A549 (cell line): ENCODE measurements around the gene TRIM37. TPM values are rescaled to one million over a fixed set of nuclear protein-coding genes. Genes with fewer than 3 reads are reported as not detected.

Source experiments
- ATAC-seq, 2 experiments: fragments of 200-7000 bp in 1 of 2; fragments of >200 bp in 1 of 2; cut with Nextera tagmentation in 1 of 2; cut with Tn5 transposase in 1 of 2; 3 replicates each; pipeline versions ENCODE4 v1.8.0 to v1.9.1; 2018 to 2020; ENCODE audit warnings: mild to moderate bottlenecking in 1 of 2, moderate library complexity in 1 of 2
- CTCF ChIA-PET: fragments of 300-600 bp; sonication (Branson Sonifier 250); formaldehyde crosslinking; extraction: SDS; loops from one replicate; lab custom pipeline; 2021; ENCODE audit warnings: antibody characterized with exemption, inconsistent platforms; lab: Yijun Ruan, JAX
- POLR2A ChIA-PET: fragments of 350-600 bp; formaldehyde crosslinking; extraction: SDS; loops from one replicate; lab custom pipeline; 2021; ENCODE audit warnings: antibody characterized with exemption, inconsistent platforms; lab: Yijun Ruan, JAX
- DNase-seq, 2 experiments: peaks; one replicate each; pipeline versions ENCODE4 v3.0.0 to v3.0.0-alpha.2; 2011 to 2016; ENCODE audit warnings: low read depth in 1 of 2, low spot score in 1 of 2
- FAIRE-seq: peaks from 2 replicates; lab custom pipeline; 2011; peaks lifted over from hg19 to GRCh38; lab: Jason Lieb, UNC
- H3K27ac ChIP-seq, 2 experiments: fragments of >200 bp; sonication (Bioruptor Twin); formaldehyde crosslinking; 3 replicates each; pipeline ENCODE4 v1.5.1; 2016 to 2017
- H3K4me1 ChIP-seq: fragments of >200 bp; sonication (Bioruptor Twin); formaldehyde crosslinking; 3 replicates; pipeline ENCODE4 v1.6.1; 2016
- H3K4me2 ChIP-seq: fragments of >200 bp; sonication (Bioruptor Twin); formaldehyde crosslinking; 3 replicates; pipeline ENCODE4 v1.6.1; 2016
- H3K4me3 ChIP-seq: fragments of >200 bp; sonication (Bioruptor Twin); formaldehyde crosslinking; 3 replicates; pipeline ENCODE4 v1.5.1; 2016
- H3K9me3 ChIP-seq: fragments of >200 bp; sonication (Bioruptor Twin); formaldehyde crosslinking; 3 replicates; pipeline ENCODE4 v1.6.1; 2016
- CBX8 ChIP-seq: fragments of 200-600 bp; sonication (generic); IDR thresholded peaks from 2 replicates; pipeline ENCODE4 v1.6.1; 2016
- CEBPB ChIP-seq, 2 experiments: fragments of >200 bp in 1 of 2; sonication (Bioruptor Twin) in 1 of 2; formaldehyde crosslinking in 1 of 2; IDR thresholded peaks; 2 replicates each; pipeline ENCODE4 v1.6.1; 2012 to 2016
- CHD4 ChIP-seq: fragments of 200-600 bp; sonication (generic); IDR thresholded peaks from 2 replicates; pipeline ENCODE4 v1.6.1; 2016; ENCODE audit warnings: antibody characterized with exemption, mild to moderate bottlenecking, borderline replicate concordance
- E2F6 ChIP-seq: IDR thresholded peaks from 2 replicates; pipeline ENCODE4 v1.6.1; 2012; ENCODE audit warnings: low read depth, borderline replicate concordance
- EHF ChIP-seq: fragments of 250-450 bp; sonication (Bioruptor Pico); IDR thresholded peaks from 2 replicates; pipeline ENCODE4 v1.5.0; 2020; ENCODE audit warnings: mild to moderate bottlenecking
- ELK1 ChIP-seq: fragments of 150-350 bp; IDR thresholded peaks from 2 replicates; pipeline ENCODE4 v1.6.1; 2014; ENCODE audit warnings: low read depth, mild to moderate bottlenecking, low read length
- EP300 ChIP-seq, 2 experiments: fragments of >200 bp; sonication (Bioruptor Twin); formaldehyde crosslinking; IDR thresholded peaks; 2 replicates in 1 of 2; 3 replicates in 1 of 2; pipeline ENCODE4 v1.6.1; 2016 to 2017
- FOSL2 ChIP-seq, 2 experiments: fragments of 450-650 bp in 1 of 2; fragments of >200 bp in 1 of 2; sonication (Bioruptor Twin) in 1 of 2; formaldehyde crosslinking; IDR thresholded peaks; 2 replicates each; pipeline versions ENCODE4 v1.5.0 to v1.6.1; 2016 to 2020; ENCODE audit warnings: mild to moderate bottlenecking in 1 of 2, moderate library complexity in 1 of 2
- FOXS1 ChIP-seq: fragments of 250-450 bp; sonication (Bioruptor Pico); IDR thresholded peaks from 2 replicates; pipeline ENCODE4 v1.5.0; 2020; ENCODE audit warnings: mild to moderate bottlenecking, moderate library complexity
- HDAC2 ChIP-seq: fragments of 200-600 bp; sonication (generic); IDR thresholded peaks from 2 replicates; pipeline ENCODE4 v1.6.1; 2016
- HEYL ChIP-seq: fragments of 250-450 bp; sonication (Bioruptor Pico); IDR thresholded peaks from 2 replicates; pipeline ENCODE4 v1.8.0; 2021; ENCODE audit warnings: mild to moderate bottlenecking, moderate library complexity
- HOXB13 ChIP-seq: fragments of 250-450 bp; sonication (Bioruptor Pico); IDR thresholded peaks from 2 replicates; pipeline ENCODE4 v1.5.0; 2020; ENCODE audit warnings: low read depth, mild to moderate bottlenecking, moderate library complexity
- HOXB5 ChIP-seq: fragments of 250-450 bp; sonication (Bioruptor Pico); IDR thresholded peaks from 2 replicates; pipeline ENCODE4 v1.5.0; 2020; ENCODE audit warnings: mild to moderate bottlenecking, moderate library complexity
- JUN ChIP-seq, 2 experiments: fragments of >200 bp; sonication (Bioruptor Twin); formaldehyde crosslinking; IDR thresholded peaks; 2 replicates in 1 of 2; 3 replicates in 1 of 2; pipeline ENCODE4 v1.6.1; 2016 to 2017
- KDM5A ChIP-seq: fragments of 200-600 bp; sonication (generic); IDR thresholded peaks from 2 replicates; pipeline ENCODE4 v1.6.1; 2016; ENCODE audit warnings: antibody characterized with exemption, mild to moderate bottlenecking
- NFE2L2 ChIP-seq: fragments of 150-350 bp; conservative IDR thresholded peaks from 2 replicates; pipeline ENCODE4 v1.6.1; 2014; ENCODE audit warnings: low read length
- PHF8 ChIP-seq: fragments of 200-600 bp; sonication (generic); IDR thresholded peaks from 2 replicates; pipeline ENCODE4 v1.6.1; 2016; ENCODE audit warnings: low read depth, mild to moderate bottlenecking, antibody characterized with exemption, moderate library complexity, borderline replicate concordance
- RAD21 ChIP-seq, 2 experiments: fragments of >200 bp in 1 of 2; sonication (Bioruptor Twin) in 1 of 2; formaldehyde crosslinking in 1 of 2; IDR thresholded peaks in 1 of 2; conservative IDR thresholded peaks in 1 of 2; 2 replicates in 1 of 2; 3 replicates in 1 of 2; pipeline ENCODE4 v1.6.1; 2012 to 2018; ENCODE audit warnings: inconsistent platforms in 1 of 2
- RARB ChIP-seq: fragments of 250-450 bp; sonication (Bioruptor Pico); IDR thresholded peaks from 2 replicates; pipeline ENCODE4 v1.8.0; 2021; ENCODE audit warnings: mild to moderate bottlenecking, moderate library complexity
- RCOR1 ChIP-seq: fragments of 150-350 bp; IDR thresholded peaks from 2 replicates; pipeline ENCODE4 v1.6.1; 2014; ENCODE audit warnings: antibody characterized with exemption, low read length, low read depth
- SREBF2 ChIP-seq: fragments of 450-650 bp; IDR thresholded peaks from 2 replicates; pipeline ENCODE4 v1.6.1; 2014; ENCODE audit warnings: mild to moderate bottlenecking, moderate library complexity
- TFCP2L1 ChIP-seq: fragments of 250-450 bp; sonication (Bioruptor Pico); IDR thresholded peaks from 2 replicates; pipeline ENCODE4 v1.5.0; 2021; ENCODE audit warnings: mild to moderate bottlenecking
- ZFP36 ChIP-seq: fragments of 450-650 bp; IDR thresholded peaks from 2 replicates; pipeline ENCODE4 v1.6.1; 2014; ENCODE audit warnings: borderline replicate concordance; ENCODE audit not compliant: partially characterized antibody
- ZNF302 ChIP-seq: fragments of 250-450 bp; sonication (Bioruptor Pico); IDR thresholded peaks from 2 replicates; pipeline ENCODE4 v1.9.0; 2021; ENCODE audit warnings: inconsistent platforms, mild to moderate bottlenecking, moderate library complexity
- ZSCAN20 ChIP-seq: fragments of 250-450 bp; sonication (Bioruptor Pico); IDR thresholded peaks from 2 replicates; pipeline ENCODE4 v1.8.0; 2022; ENCODE audit warnings: mild to moderate bottlenecking, moderate library complexity
- WGBS: methylation state at CpG from one replicate; pipeline ENCODE4 v1.1.6; 2017; ENCODE audit errors: missing lambda C conversion rate; 5-methylcytosine and 5-hydroxymethylcytosine counted together
- polyA plus RNA-seq, 4 experiments: library from polyadenylated mRNA; depleted of rRNA in 3 of 4; stranded (reverse); fragments of >200 nt; fragmentation: RNase III in 1 of 4; extraction: RNeasy Plus Mini Kit Qiagen cat#74134 plus additional on column Dnase treatment in 1 of 4; gene quantifications; 2 replicates in 3 of 4; 3 replicates in 1 of 4; pipeline ENCODE4 v1.2.3, GENCODE V29; 2011 to 2017

Gene TRIM37
- polyA plus RNA-seq, 2 of the 4 experiments (the other 2 are of a cell fraction): 29.4 to 56.3 TPM

- Histone ChIP-seq H3K9me3 (no peaks in the 10 kb centered on the region), H3K4me2 (peak overlapping the region; percentile 37), H3K4me3 (no peak overlapping the region), H3K27ac (peak overlapping the region in 1 of 2 experiments; percentile 7; a peak in 1 of 6 replicates), H3K4me1 (peaks cover 51% of the 10 kb centered on the region)
- peak in 1 of 2 experiments; percentile 37; a peak in 2 of 6 replicates for ATAC-seq
- no peak for TF ChIP-seq EP300 (IDR thresholded peaks at IDR 0.05)
- TF ChIP-seq FOSL2 (IDR thresholded peaks at IDR 0.05): no peak
- peak; percentile 24; the same call in 1 of the 2 replicates for TF ChIP-seq FOSL2 (CRISPR knock-in tag; IDR thresholded peaks at IDR 0.05)
- POLR2A ChIA-PET: interaction anchor here (0.6 kb wide), 1 partner anchor 704 kb away, joined by 3 read pairs; no protein-coding TSS in a partner anchor
- 41% methylated on average over 2 of the region's 2 CpGs for WGBS
- DNase-seq: peak in 1 of 2 experiments; percentile 21
- no peak for FAIRE-seq
- CTCF ChIA-PET: interaction anchor here (0.6 to 1.4 kb wide), 4 partner anchors 8 to 98 kb away, joined by 3 to 5 read pairs (median 4); no protein-coding TSS in a partner anchor
Measured at GRCh38 chr17:59149051-59149450, 42.4 kb upstream of the TRIM37 start.

GRCh38 chr17:59145571-59146096, 39.0 kb upstream of the TRIM37 start:
- TF ChIP-seq EHF (CRISPR knock-in tag): no peak
- no peak for TF ChIP-seq FOXS1 (CRISPR knock-in tag)
- no peak for TF ChIP-seq ZSCAN20
- TF ChIP-seq HEYL (CRISPR knock-in tag): no peak
- no peak for TF ChIP-seq CEBPB (IDR thresholded peaks at IDR 0.05)
- no peak for TF ChIP-seq HDAC2
- no peak for TF ChIP-seq ZNF302 (CRISPR knock-in tag)
- no peak for TF ChIP-seq HOXB5
- TF ChIP-seq, all 56 proteins: peak for 0
- DNase-seq (no peak), ATAC-seq (no peak), FAIRE-seq (no peak)
- WGBS: 90% methylated on average over 4 of the region's 4 CpGs
- ChIA-PET CTCF (interaction anchor here (0.6 to 1.9 kb wide), 3 partner anchors 8 to 93 kb away, joined by 3 to 7 read pairs (median 3); no protein-coding TSS in a partner anchor), POLR2A (interaction anchor here (1.0 to 2.0 kb wide), 3 partner anchors 10 to 39 kb away, joined by 3 to 7 read pairs (median 6); partner anchors contain the start of genes PRR11, SKA2 and TRIM37)
- Histone ChIP-seq H3K4me3 (no peak overlapping the region), H3K9me3 (no peaks in the 10 kb centered on the region), H3K27ac (no peak overlapping the region), H3K4me2 (no peak overlapping the region), H3K4me1 (peaks cover 23% of the 10 kb centered on the region; the same call in 2 of the 3 replicates)

- no peak overlapping the region for H3K27ac ChIP-seq
- CTCF ChIA-PET: no interaction called here
- H3K9me3 ChIP-seq: no peaks in the 10 kb centered on the region
- no peak for FAIRE-seq
- 0 out of 6 replicates have a peak, but pooled peaks of 1 of the 2 experiments have one; percentile 39 for ATAC-seq
- no peak overlapping the region for H3K4me3 ChIP-seq
- DNase-seq: no peak
- WGBS: 92% methylated on average over 1 of the region's 1 CpG
- POLR2A ChIA-PET: no interaction called here
- H3K4me2 ChIP-seq: no peak overlapping the region
- TF ChIP-seq FOSL2 (IDR thresholded peaks at IDR 0.05): no peak
- TF ChIP-seq FOSL2 (CRISPR knock-in tag; IDR thresholded peaks at IDR 0.05): no peak
- no peak for TF ChIP-seq HOXB13
- TF ChIP-seq ZNF302 (CRISPR knock-in tag): no peak
- TF ChIP-seq RCOR1: no peak
- no peak for TF ChIP-seq HOXB5
- no peak for TF ChIP-seq E2F6
- TF ChIP-seq RAD21 (conservative IDR thresholded peaks at IDR 0.05 in 1 of 2, IDR thresholded peaks at IDR 0.05 in 1 of 2): no peak
- TF ChIP-seq TFCP2L1: no peak
- no peak for TF ChIP-seq ZFP36
- TF ChIP-seq JUN (IDR thresholded peaks at IDR 0.05): no peak
- H3K4me1 ChIP-seq: no peaks in the 10 kb centered on the region
Measured at GRCh38 chr17:59141860-59142259, 35.2 kb upstream of the TRIM37 start.

GRCh38 chr17:59139939-59140338, 33.3 kb upstream of the TRIM37 start:
- ATAC-seq (no peak), FAIRE-seq (no peak), DNase-seq (no peak)
- Histone ChIP-seq H3K4me3 (no peak overlapping the region), H3K27ac (no peak overlapping the region), H3K9me3 (no peaks in the 10 kb centered on the region), H3K4me1 (no peaks in the 10 kb centered on the region), H3K4me2 (no peak overlapping the region)
- 94% methylated on average over 4 of the region's 4 CpGs for WGBS
- POLR2A ChIA-PET: no interaction called here
- CTCF ChIA-PET: interaction anchor here (1.3 to 1.8 kb wide), 2 partner anchors 9 to 10 kb away, joined by 3 to 5 read pairs; no protein-coding TSS in a partner anchor
- no peak for TF ChIP-seq JUN (IDR thresholded peaks at IDR 0.05)
- TF ChIP-seq RARB: no peak
- TF ChIP-seq CEBPB (IDR thresholded peaks at IDR 0.05): no peak
- TF ChIP-seq CBX8: no peak
- no peak for TF ChIP-seq SREBF2
- no peak for TF ChIP-seq FOSL2 (IDR thresholded peaks at IDR 0.05)
- TF ChIP-seq FOSL2 (CRISPR knock-in tag; IDR thresholded peaks at IDR 0.05): no peak
- no peak for TF ChIP-seq FOXS1 (CRISPR knock-in tag)
- no peak for TF ChIP-seq NFE2L2
- TF ChIP-seq ELK1: no peak
- no peak for TF ChIP-seq CHD4
- no peak for TF ChIP-seq HEYL (CRISPR knock-in tag)
- no peak for TF ChIP-seq KDM5A
- TF ChIP-seq PHF8: no peak
